ENCODE data around the gene CTNNA3.

GRCh38 chr10:67665491-67665890 is 30.5 kb downstream of the CTNNA3 start:
- TF ChIP-seq CTCF (IDR thresholded peaks at IDR 0.05) (no peak), POLR2A (IDR thresholded peaks at IDR 0.05) (no peak)

Measured in testis (tissue), 2 donors.